Measurements from ENCODE around the gene IFI27.
"Not testable (repeated sequence)": the region's sequence is repeated elsewhere in the genome, so short reads cannot be mapped to it uniquely, and the experiment has no call there.

Gene IFI27

GRCh38 chr14:94110552-94111181 lies at the start of gene IFI27:
TSS of gene IFI27 (plus strand) at chr14:94110736.
- peak; percentile 11 for FAIRE-seq
- peak; percentile 26 for DNase-seq (ENCODE audit: insufficient read length, low spot score)
- TF ChIP-seq POLR2A (IDR thresholded peaks at IDR 0.05; ENCODE audit: low read depth, low read length): no peak

GRCh38 chr14:94062344-94062940 lies 48.1 kb upstream of the IFI27 start:
- peak; percentile 54 for DNase-seq (ENCODE audit: insufficient read length, low spot score)
- TF ChIP-seq POLR2A (IDR thresholded peaks at IDR 0.05; ENCODE audit: low read depth, low read length): no peak
- peak; percentile 95 for FAIRE-seq

DNA sequence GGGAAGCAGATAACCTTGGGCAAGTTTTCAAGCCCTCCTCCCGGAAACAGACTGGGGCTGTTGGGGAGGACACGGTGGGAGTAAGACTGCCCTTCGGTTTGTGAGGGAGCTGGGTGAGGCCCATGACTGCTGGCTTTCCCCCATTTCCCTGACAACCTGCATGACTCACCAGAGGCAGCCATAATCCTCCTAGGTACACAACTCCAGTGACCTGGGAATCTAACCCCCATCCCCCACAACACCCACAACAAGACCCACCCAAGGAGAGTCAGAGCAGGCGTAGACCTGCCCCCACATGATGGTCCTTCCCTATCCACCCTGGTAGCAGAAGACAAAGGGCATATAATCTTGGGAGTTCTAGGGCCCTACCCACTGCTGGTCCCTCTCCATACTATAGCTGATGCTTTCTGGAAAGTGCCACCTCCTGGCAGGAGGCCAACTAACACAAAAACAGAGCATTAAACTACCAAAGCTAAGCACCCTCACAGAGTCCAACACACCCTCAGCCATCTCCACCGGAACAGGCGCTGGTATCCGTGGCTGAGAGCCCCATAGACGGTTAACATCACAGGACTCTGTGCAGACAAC lies 44.4 kb upstream of the IFI27 start:
- FAIRE-seq (no peak), DNase-seq (ENCODE audit: insufficient read length, low spot score) (no peak)
- TF ChIP-seq POLR2A (IDR thresholded peaks at IDR 0.05; ENCODE audit: low read depth, low read length): no peak

DNA sequence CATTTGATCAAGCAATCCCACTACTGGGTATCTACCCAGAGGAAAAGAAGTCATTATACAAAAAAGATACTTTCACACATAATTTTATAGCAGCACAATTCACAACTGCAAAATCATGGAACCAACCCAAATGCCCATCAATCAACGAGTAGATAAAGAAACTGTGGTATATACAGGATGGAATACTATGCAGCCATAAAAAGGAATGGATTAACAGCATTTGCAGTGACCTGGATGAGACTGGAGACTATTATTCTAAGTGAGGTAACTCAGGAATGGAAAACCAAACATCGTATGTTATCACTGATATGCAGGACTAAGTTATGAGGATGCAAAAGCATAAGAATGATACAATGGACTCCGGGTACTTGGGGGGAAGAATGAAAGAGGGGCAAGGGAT lies 38.5 kb upstream of the IFI27 start:
- DNase-seq (ENCODE audit: insufficient read length, low spot score); FAIRE-seq: not testable (repeated sequence)

GRCh38 chr14:94074534-94074933 lies 36.0 kb upstream of the IFI27 start:
- TF ChIP-seq POLR2A (IDR thresholded peaks at IDR 0.05; ENCODE audit: low read depth, low read length): no peak
- DNase-seq (ENCODE audit: insufficient read length, low spot score) (no peak), FAIRE-seq (no peak)

GRCh38 chr14:94075008-94075407 lies 35.5 kb upstream of the IFI27 start:
- DNase-seq (ENCODE audit: insufficient read length, low spot score) (no peak), FAIRE-seq (no peak)
- TF ChIP-seq POLR2A (IDR thresholded peaks at IDR 0.05; ENCODE audit: low read depth, low read length): no peak

DNA sequence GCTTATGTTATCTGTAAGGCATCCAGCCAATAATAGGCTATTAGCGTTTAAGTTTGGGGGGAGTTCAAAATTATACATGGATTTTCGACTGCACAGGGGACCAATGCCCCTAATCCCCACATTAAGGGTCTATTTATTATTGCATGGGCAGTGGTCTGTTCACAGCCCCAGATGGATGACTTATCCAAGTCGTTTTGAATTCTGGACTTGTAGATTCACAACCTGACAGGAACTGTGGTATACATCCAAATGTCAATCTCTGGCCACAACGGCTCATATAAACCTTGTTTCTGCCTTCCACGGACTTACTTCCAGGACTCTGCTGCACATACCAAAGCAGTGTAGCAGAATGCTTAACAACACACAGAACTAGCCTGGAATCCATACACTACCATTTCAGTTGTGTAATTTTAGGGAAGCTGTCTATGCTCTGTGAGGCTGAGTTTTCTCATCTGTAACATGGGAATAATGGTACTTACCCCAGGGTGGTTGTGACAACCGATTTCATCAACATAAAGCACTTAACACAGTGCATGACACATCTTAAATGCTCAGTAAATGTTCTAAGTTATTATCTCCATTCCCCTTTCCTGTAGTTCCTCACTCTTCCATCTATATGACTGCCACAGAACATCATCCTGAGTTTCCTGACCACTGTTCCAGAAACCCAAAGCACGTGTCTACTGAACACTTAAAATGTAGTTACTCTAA lies 33.3 kb upstream of the IFI27 start:
- FAIRE-seq: peak; percentile 41
- TF ChIP-seq POLR2A (IDR thresholded peaks at IDR 0.05; ENCODE audit: low read depth, low read length): no peak
- no peak for DNase-seq (ENCODE audit: insufficient read length, low spot score)

DNA sequence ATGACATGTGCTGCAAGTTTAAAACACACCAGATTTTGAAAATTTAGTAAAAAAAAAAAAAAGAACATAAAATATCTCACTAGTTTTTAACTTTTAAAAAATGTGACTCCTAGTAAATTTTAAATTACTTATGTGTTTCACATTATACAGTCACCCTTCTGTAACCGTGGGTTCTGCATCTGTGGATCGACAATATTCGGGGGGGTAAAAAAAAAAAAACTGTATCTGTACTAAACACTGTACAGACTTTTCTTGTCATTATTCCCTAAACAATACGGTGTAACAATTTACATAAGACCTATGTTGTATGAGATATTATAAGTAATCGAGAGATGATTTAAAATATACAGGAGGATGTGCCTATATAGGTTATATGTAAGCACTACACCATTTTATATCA lies 32.7 kb upstream of the IFI27 start:
- no peak for FAIRE-seq

DNA sequence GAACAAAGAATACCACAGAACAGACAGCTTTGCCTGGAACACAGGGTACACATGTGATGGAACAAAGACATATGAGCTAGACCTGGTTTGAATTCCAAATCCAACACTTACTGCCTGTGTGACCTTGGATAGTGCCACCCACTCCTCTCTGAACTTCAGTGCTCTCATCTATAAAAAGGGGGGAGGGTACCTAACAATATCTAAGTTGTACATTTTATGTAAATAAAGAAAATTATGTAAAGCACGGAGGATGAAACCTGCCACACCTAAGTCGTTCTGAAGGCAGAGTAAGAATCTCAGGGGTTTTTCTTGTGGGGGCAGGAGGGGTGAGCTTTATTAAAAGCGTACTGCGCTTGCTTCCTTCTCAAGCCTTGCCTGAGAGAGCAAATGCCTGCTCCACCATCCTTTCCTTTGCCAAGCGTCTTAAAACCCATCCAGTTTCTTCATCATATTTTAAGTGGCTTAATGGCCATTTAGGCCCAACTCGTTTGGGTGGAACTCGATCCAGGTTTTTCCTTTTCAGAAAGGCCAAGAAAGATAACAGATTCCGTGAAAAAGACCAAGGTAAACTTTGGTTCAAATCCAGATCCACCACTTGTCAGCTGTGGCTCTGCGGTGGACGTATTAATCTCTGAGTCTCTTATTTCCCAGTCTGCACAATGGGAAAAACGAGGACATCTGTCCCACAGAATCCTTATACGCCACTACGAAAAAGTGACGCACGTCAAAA lies 30.5 kb upstream of the IFI27 start:
- no peak for FAIRE-seq

More for the DNA sequence above, 32.7 kb upstream of the IFI27 start:
- TF ChIP-seq POLR2A (IDR thresholded peaks at IDR 0.05; ENCODE audit: low read depth, low read length): no peak
- no peak for DNase-seq (ENCODE audit: insufficient read length, low spot score)

DNA sequence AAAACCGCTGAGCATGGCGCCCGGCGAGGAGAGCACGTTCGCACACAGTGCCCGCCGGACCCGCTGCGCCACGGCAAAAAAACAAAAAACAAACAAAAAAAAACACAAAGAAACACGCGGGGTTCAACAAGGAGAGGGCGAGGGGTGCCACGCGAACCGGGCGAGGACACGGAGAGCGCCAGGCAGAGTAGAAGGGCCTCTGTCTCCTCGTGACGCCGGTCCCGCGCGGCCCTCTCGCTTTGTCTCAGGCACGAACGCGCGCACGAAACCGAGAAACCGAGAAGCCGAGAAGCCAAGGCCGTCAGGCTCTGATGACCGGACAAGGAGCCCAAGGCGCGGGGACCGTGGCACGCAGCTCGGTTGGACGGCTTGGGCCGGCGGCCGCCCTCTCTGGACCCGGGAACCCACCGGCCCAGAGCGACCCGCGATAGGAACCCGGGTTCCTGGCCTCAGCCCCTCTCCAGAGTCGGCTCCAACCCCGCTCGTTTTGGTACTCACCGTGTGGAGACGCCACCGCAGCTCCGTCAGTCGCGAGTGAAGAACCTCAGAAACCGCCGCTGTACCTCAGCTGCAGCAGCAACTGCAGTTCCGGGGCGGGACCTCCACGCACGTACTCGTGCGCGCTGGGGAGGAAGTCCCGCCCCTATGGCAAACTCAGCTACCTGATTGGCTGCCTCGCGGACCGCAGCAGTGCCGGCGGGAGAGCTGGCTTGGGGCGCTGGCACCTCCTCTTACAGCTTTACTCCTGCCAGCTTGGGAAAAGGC lies 29.7 kb upstream of the IFI27 start, which contains the start of the genes DDX24 and IFI27L1:
Gene DDX24, minus strand, starts transcription at position 582 of the 765 bp plus-strand sequence. CDS start 1,460 bp downstream, outside the sequence.
Gene IFI27L1, plus strand, starts transcription at position 690 of the 765 bp plus-strand sequence. CDS start 15,628 bp downstream, outside the sequence.
- peak; percentile 97 for FAIRE-seq
- peak; percentile 90 for TF ChIP-seq POLR2A (IDR thresholded peaks at IDR 0.05; ENCODE audit: low read depth, low read length)
- DNase-seq (ENCODE audit: insufficient read length, low spot score): peak; percentile 91

More for the DNA sequence above, 30.5 kb upstream of the IFI27 start:
- no peak for TF ChIP-seq POLR2A (IDR thresholded peaks at IDR 0.05; ENCODE audit: low read depth, low read length)
- no peak for DNase-seq (ENCODE audit: insufficient read length, low spot score)

DNA sequence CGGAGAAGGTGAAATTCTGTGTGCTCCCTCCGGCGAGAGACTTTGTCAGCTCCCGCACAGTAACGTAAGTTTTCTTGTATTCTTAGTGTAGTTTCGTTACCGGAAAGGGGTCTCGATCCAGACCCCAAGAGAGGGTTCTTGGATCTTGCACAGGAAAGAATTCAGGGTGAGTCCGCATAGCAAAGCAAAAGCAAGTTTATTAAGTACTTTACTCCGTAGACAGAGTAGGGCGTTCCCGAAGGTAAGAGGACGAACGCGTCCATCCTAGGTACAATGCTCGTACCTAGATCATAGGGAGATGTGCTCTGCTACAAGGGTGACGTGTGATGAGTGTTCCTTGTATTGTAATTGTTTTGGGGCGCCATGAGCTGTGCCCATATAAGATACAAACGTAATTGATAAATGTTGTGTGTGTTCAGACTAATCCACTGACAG lies 29.1 kb upstream of the IFI27 start:
- FAIRE-seq (no peak), DNase-seq (ENCODE audit: insufficient read length, low spot score) (no peak)
- no peak for TF ChIP-seq POLR2A (IDR thresholded peaks at IDR 0.05; ENCODE audit: low read depth, low read length)

GRCh38 chr14:94087891-94088290 lies 22.6 kb upstream of the IFI27 start:
- no peak for DNase-seq (ENCODE audit: insufficient read length, low spot score)
- peak; percentile 38 for FAIRE-seq

DNA sequence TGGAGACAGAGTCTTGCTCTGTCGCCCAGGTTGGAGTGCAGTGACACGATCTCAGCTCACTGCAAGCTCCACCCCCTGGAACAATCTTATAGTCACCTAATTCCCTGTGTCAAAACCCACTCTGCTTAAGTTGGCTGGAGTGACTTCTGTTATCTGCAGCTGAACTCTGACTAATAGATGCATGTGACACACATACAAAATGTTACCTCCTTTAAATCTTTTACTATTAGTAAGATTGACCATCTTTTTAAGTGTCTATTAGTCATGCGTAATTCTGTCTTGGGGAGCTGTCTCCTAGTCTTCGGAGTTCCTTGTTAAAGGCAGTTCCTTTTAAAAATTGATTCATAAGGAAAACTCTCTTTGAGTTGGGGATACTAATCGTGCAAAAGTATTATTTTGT lies 22.0 kb upstream of the IFI27 start:
- no peak for DNase-seq (ENCODE audit: insufficient read length, low spot score)
- FAIRE-seq: peak; percentile 30
- TF ChIP-seq POLR2A (IDR thresholded peaks at IDR 0.05; ENCODE audit: low read depth, low read length): no peak

More at GRCh38 chr14:94087891-94088290, 22.6 kb upstream of the IFI27 start:
- no peak for TF ChIP-seq POLR2A (IDR thresholded peaks at IDR 0.05; ENCODE audit: low read depth, low read length)
